GM18511 (cell line): Measurements from ENCODE around the gene IFT43.

Experiments used
- ATAC-seq: cut with Tn5 transposase; IDR thresholded peaks from one replicate; pipeline ENCODE4 v1.9.1; 2021; ENCODE audit warnings: mild to moderate bottlenecking, moderate library complexity; ENCODE audit not compliant: unreplicated experiment

IFT43 gene

DNA sequence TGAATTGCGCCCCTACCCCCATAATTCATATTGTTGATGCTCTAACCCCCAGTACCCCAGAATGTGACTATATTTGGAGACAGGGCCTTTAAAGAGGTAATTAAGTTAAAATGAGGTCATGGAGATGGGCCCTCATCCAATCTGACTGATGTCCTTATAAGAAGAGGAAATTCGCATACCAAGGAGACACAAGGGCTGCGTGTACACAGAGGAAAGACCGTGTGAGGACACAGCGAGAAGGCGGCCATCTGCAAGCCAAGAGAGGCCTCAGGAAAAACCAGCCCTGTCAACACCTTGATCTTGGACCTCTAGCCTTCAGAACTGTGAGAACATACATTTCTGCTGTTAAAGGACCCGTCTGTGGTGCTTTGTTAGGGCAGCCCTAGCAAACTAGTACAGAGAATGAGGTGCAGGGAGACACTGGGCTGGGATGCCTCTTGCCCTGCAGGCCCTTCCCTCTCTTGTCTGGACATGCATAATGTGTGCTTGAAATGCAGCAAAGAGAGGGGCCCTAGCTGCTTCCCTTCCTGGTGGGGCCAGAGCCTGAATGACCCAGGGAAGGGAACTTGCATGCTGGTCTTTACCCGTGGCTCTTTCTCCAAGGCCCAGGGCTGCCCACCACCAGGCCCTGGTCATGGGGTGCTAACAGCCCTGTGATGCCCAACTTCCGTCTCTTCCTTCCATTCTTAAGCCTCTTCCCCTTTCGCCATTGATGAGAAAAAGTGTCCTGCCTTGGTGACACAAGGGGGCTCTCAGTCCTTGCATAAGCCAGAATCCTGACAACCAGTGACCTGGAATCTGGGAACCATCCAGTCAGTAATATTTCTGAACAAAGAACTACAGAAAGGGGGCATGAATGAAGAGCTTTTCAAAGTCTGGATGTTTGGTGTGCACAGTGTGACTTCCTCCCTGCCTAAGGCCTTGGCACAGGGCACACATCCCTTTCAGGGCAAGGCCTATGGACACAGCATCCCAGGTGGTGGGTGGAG, 116.1 kb downstream of the IFT43 start:
- ATAC-seq = no peak

DNA sequence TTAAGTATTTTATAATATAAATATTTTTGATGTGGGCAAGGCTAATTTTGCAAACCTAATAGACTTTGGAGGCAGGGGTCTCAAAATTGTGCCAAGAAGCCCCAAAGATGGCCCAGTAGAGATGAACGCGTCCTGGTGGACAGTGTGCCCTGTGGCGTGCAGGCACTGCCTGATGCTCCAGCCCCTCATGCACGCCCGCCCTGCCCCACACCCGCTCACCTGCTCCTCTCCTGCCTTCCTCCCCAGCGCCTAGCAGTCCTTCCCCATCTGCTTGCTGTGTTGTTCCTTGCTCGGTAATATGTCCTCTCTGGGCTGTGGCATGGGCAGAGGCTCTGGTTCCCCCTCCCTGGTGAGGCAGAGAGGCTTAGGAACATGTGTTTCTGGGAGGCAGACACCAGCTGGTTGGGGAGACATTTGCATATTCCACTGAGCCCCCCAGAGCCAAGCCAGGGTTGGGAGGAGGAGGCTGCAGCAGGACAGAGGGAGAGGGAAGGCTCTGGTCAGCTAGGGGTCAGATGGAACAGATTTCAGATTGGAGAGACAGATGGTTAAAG, 119.3 kb downstream of the IFT43 start:
- no peak for ATAC-seq

DNA sequence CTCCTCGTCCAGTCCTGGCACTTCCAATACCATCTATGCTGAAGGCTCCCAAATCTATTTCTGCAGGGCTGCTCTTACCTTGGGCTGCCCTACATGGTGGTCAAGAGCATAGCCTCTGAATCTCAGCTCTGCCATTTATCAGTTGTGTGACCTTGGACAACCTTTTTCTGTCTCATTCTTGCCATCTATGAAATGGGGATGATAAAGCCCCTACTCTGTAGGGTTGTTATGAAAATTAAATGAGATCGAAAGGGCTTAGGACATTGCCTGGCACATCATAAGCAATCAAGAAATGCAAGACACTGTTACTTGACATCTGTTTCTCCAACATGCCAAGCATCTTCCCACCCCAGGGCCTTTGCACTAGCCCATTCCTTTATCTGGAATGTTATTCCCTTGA, 120.6 kb downstream of the IFT43 start:
- no peak for ATAC-seq

DNA sequence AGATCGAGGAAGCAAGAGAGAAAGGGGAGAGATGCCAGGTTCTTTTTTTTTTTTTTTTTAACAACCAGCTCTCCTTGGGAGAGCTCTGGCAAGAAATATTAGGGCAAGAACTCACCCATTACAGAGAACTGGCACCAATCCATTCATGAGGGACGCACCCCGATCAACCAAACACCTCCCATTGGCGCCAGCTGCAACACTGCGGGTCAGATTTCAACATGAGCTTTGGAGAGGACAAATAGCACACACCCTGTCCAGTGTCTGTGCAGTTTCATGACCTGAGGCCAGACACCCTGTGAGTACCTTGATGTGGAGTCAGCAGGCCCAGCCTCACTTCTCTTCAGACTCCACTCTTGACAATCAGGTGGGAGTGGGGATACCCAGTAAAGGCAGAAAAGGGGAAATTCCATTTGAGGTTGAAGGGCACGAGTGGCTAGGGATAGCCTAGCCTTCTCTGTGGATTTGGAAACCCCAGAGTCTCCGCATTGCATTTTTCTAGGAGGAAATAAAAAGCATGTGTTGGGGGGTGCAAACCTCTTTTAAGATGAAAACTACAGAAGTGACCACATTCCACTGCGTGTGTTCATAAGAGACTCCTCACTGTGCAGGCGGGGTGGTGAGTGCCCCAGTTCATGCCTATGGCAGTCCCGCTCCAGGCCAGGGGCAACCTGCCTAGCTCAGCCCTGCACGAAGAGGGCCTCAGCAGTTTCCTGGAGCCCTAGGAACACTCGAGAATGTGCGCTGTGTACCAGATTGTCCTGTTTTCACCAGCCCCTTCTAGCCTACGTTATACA, 123.7 kb downstream of the IFT43 start:
- ATAC-seq = no peak

DNA sequence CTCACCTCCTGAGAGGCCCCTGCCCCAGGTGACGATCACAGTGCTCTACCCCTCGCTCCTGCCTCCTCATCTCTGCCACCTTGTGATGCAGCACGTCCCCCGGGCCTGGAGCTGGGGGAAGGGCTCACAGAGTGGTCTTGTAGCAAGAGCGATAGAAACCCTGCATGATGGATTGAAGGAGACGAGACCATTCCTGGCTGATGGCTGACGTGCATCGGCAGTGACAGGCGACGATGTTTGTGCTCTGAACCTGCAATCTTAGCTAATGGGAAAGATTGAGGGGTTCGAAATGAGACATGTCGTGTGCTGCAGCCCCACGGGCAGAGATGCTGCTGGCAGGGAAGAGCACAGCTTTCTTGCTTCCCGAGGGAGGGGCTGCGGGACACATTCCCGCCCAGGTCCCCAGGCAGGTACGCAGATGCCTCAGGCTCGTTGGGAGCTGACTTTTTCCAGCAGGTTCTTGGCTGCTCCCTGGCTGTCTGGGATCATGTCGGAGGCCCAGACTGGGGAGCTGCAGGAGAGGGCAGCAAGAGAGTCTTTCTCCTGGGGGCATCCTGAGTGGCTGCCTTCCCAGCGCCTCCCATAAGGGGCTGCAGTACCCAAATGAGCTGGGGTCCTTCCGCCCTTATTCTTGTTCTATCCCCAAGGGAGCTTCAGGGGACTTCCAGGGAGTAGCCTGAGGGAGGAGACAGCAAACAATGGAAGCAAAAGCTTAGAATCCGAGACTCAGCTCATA, 127.5 kb downstream of the IFT43 start:
- no peak for ATAC-seq

DNA sequence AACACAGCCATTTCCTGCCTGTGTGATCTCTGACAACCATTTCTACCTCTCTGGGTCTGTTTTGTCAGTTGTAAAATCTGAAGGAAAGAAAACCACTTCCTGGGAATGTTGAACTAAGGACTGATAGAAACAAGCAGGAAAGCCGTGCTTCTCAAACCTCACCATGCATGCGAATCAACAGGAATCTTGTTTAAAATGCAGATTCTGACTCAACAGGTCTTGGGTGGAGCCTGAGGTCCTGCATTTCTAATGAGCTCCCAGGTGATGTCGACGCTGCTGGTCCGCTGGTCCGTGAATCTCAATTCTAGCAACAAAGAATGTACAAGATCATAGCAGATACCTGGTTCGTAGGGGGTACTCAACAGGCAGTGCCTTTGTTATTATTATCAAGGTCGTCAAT, 128.1 kb downstream of the IFT43 start:
- no peak for ATAC-seq

DNA sequence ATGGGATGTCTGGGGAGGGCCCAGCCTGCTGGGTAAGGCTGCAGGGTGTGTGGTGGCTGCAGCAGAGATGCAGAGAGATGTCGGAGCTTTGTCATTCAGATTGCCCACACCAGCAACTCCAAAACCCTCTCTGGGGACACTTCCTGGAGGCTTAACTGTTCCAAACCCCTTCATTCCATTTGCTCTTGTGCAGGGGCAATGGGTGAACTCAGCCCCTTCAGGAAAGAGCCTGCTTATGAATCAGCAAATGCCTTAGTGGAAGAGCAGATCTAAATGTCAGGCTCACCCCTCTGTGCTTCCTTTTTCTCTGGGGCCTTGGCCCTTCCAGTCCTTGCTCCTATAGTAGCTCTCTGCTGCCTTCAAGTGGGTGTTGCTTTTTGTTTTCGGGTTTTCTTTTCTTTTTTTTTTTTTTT, 129.5 kb downstream of the IFT43 start:
- no peak for ATAC-seq

DNA sequence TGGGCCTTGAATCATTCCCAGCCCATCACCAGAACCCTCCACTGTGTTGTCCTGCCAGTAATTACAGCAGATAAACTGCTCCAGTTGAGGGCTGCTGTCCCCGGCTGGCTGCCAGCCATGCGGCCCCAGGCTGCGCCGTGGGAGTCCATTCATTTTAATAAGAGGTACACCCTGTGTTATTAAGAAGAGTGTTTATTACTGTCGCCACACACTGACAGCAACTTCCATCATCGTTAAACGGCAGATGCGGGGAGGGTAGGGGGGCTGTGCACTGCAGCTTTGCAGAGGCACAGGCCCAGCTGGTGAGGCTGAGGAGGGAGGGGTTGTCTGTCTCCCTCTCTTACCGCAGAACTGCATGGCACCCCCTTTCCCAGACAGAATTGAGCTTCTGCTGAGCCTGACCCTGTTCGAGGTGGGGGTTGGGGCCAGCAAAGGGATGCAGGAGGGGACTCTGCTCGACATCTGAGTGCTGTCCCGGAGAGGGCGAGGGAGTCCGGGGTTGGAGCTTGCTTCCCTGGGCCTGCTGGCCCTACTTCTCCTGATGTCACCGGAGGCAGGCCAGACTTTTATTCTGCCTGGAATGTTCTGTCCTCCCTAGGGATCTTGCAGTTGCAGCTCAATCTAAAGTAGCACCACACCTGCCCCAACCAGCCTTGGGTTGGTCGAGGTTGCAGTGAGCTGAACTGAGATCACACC, 132.4 kb downstream of the IFT43 start:
- ATAC-seq = no peak

DNA sequence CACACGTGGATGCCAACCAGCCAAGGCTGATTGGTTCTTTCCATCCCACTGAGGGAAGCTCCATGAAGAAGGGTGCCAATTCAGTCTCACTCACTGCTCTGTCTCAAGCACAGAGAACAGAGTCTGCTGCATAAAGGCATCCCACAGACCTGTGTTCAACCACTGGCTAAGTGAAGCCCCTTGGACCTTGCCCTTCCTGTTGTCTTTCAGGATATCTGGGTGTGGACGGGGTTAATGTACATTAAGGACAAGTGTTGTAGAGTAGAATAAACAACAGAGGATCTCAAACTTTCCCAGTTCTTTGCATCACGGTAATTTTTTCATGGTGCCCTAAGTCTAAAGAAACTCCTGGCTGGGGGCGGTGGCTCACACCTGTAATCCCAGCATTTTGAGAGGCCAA, 133.0 kb downstream of the IFT43 start:
- no peak for ATAC-seq

DNA sequence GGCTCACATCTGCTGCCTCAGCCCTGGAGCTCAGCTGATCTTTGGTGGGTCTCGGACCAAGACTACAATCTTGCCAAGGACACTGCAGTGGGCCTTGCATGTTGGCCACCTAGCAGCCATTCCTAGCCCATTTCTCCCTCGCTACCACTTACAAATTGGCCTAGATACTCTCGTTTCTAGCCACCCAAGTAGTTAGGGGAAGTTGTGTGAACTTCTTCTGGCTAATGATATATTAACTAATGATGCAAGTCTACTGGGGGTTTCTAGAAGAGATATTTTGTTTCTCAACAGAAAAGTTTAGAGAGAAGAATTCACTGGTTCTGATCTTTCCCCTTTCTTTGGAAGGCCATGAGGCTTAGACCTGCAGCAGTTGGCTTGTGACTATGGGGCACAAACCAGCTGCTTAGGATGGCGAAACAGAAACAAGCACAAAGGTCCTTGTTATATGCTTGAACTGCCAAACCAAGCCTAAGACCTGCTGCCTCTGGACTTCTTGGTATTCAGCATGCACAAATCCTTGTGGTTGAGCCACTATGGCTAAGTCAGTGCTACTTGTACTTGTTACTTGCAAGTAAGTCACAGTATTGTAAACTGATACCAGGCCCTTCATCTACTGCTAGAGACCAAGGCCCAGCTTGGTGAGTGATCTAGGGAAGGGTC, 135.7 kb downstream of the IFT43 start:
- no peak for ATAC-seq

DNA sequence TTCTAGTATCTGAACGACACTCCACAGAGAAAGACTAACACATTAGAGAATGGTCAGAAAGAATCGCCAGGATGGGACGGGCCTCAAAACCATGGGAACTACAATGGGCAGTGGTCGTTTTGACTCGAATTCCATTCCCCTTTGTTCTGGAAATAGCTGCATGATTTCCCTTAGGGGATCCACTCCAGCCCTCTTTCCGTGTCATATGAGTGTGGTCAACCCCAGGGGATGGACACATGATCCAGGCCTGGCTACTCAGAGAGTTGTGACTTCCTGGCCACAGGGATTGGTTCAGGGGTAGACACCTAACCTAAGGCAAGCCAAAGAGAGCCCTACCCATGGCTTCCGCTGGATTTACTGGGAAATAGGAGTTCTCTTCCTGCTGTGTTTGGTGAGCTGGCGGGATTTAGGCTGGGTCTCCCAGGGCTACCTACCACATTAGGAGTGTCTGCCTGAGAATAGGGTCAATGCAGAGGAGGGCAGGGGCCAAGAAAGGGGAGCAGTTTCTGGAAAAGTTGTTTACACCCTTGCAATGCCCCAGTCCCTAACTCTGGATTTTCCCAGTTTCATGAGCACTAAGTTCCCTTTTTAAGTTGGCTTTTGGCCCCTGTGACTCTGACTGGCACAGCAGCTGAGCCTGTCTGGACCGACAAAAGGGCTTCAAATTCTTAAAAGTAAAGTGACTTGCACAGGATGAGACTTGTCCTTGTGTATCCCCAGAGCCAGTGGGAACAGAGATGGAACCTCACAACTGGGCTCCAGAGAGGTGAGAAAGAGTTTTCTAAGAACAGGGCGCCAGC, 138.1 kb downstream of the IFT43 start:
- no peak for ATAC-seq

DNA sequence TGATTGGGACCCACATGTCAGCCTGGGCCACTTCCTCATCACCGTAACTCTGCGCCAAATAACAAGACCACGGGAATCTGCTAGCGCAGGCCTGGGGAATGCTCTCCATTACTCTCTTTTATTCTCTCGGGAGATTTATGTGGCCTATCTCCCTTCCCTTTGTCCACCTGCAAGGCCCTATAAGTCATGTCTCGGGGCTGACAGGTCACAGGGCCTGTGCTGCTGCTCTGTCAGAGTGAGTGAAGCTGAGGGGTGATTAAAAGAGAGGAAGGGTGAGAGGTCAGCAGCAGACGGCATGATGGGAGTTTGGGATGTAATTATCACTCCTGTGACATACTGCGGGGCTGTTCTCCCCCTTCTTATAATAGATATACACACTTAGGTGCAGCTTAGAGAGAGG, 139.9 kb downstream of the IFT43 start:
- ATAC-seq = no peak

DNA sequence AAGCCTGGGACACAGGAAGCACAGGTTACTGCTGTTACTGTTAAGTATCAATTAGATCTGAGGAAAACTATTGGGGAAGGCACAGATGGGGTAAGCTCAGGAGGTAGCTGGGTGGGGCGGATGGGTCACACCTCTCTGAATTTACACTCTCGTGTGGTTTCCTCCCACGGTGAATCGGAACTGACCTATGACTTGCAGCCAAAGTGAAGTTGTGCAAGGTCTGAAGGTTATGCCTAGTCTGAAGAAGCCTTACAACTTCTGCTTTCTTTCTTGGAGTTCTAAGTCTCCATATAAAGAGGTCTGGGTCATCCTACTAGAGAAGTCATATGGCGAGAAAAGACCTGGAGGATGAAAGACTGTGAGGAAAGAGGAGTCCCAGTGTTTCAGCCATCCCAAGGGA, 140.5 kb downstream of the IFT43 start:
- no peak for ATAC-seq

DNA sequence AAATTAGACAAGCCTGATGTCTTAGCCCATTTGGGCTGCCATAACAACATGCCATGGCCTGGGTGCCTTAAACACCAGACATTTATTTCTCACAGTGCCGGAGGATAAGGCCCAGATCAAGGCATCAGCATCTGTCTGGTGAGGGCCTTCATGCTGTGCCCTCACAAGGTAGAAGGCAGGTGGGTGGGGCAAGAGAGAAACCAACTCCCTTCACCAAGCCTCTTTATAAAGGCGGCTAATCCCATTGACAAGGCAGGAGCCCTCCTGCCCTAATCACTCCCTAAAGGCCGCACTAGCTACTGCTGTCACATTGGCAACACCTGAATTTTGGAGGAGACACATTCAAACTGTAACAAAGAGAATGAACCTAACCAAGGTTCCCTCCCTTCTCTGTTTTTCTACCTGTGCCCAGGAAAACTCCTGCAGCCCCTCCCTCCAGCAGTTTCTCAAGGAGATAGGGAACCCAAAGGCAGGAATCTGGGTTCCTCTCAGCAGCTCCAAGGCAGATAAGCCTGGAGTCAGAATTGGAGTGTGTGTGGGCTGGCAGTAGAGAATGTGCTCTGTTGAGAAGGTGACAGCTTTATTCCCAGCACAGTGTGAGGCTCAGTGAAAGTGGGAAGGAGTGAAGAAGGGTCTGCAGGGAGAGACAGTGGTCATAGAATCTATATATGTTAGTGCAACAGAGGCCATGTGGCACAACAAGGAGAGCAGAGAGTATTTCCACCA, 144.5 kb downstream of the IFT43 start:
- ATAC-seq = no peak

DNA sequence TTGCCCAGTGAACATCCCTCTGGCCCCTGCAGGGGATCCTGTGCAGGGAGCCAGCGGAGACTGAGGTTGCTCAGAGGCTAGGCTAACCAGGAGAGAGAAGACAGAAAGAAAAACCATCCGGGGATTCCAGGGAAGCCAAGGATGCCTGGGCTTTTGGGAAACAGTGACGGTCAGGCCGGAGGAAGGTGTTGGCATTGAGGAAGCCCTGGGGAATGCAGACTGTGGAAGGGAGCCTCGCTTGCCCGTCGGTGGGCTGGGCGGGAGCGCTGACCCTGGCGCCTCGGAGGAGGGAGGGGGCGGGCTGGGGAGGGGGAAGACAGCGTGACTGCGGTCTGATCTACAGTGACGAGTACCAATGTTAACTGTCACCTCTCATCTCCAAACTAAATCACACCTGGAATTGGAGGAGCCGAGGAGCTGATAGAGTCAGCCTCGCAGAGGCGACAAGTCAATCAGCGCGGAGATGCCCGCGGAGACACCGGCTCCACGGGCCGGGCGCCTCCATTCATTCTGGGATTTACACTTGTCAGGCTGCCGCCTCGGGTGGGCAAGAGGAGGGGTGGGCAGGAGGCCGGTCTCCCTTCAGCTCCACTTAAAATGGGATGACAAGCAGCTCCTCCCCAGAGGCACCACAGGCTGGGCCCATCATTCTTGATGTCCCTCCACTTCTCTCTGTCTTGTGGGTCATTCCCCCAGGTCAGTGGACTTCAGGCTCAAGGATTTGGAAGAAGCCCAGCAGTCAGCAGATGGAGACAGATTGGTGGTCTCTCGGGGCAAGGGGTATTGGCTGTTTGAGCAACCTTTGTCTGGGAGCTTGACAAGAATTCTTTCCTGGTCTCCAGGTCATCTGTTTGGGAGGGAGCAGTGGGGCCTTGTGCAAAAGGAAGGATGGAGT, 145.8 kb downstream of the IFT43 start:
- ATAC-seq = no peak

DNA sequence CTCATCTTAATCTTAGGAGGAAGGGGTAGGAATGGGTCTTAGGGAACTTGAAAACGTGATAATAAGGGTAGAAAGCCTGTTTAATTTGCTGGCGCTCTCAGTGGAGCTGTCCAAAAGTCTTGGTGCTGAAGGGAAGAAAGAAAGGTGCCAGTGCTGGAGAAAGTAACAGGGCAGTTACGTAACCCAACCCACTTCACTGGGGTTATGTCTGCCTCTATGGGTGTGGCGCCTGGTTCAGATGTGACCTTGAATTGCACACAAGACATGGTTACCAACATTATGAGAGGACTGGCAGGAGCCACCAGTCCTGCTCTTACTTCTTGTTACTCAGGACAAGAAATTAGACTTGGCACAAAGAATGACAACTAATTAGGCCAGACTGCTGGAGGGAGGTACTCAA, 147.5 kb downstream of the IFT43 start:
- ATAC-seq = no peak
